Measurements from ENCODE around the gene ZNF211. TPM values are rescaled to one million over a fixed set of nuclear protein-coding genes. Genes with fewer than 3 reads are reported as not detected.

The ZNF211 gene
- total RNA-seq, 1 experiment from 2014 or later = 12.9 TPM

- Histone ChIP-seq H4K91ac (ENCODE audit: insufficient read length, low read depth, low read length) (no peak overlapping the region), H3K9me3 (ENCODE audit: control insufficient read depth, low read depth, low read length) (peaks cover 33% of the 10 kb centered on the region), H3K14ac (ENCODE audit: insufficient read depth, low read length) (peak overlapping the region; percentile 93), H3K27me3 (ENCODE audit: insufficient read depth, low read length) (no peaks in the 10 kb centered on the region; the same call in 1 of the 2 replicates), H4K20me1 (ENCODE audit: control insufficient read depth, insufficient read depth, insufficient read length) (no peaks in the 10 kb centered on the region), H3K18ac (ENCODE audit: insufficient read length, low read depth, low read length) (peak overlapping the region; percentile 42), H2BK15ac (ENCODE audit: low read depth, low read length) (no peak overlapping the region), H3K79me1 (ENCODE audit: insufficient read depth, low read depth, low read length, poor library complexity, severe bottlenecking) (peaks cover 25% of the 10 kb centered on the region), H4K8ac (replicated peaks; ENCODE audit: insufficient read length, low read depth, low read length) (no peak overlapping the region), H2BK12ac (ENCODE audit: insufficient read length, low read depth, low read length) (no peak overlapping the region), H2AK5ac (ENCODE audit: insufficient read length, low read length) (no peak overlapping the region), H3K9ac (ENCODE audit: extremely low read depth, insufficient read length, low read length) (peak overlapping the region; percentile 89), H3K23me2 (ENCODE audit: insufficient read length, low read depth, low read length, poor library complexity, severe bottlenecking) (peaks cover 7% of the 10 kb centered on the region), H2BK5ac (ENCODE audit: insufficient read length, low read length) (no peak overlapping the region), H3K56ac (ENCODE audit: insufficient read length, low read depth, low read length) (no peak overlapping the region), H3K79me2 (ENCODE audit: insufficient read depth, low read length) (peaks cover 48% of the 10 kb centered on the region; the same call in 1 of the 2 replicates), H3K27ac (ENCODE audit: insufficient read length, low read depth, low read length) (no peak overlapping the region), H2BK20ac (ENCODE audit: low read depth, low read length, poor library complexity, severe bottlenecking) (no peak overlapping the region), H2AFZ (ENCODE audit: low read length) (no peak overlapping the region), H3K23ac (ENCODE audit: insufficient read length, low read depth, low read length) (no peak overlapping the region), H3T11ph (ENCODE audit: low read length) (no peak overlapping the region), H2BK120ac (ENCODE audit: low read depth, low read length, poor library complexity, severe bottlenecking) (no peak overlapping the region), H3K4me1 (ENCODE audit: insufficient read depth, low read length) (no peaks in the 10 kb centered on the region), H4K5ac (ENCODE audit: insufficient read length, low read depth, low read length) (no peak overlapping the region), H3K4ac (ENCODE audit: low read depth, low read length) (no peak overlapping the region), H3K4me2 (ENCODE audit: insufficient read depth, insufficient read length, low read length) (peak overlapping the region; percentile 94)
- Mint-ChIP-seq H3K36me3 (ENCODE audit: insufficient read depth in 1 of 3, low read depth in 3 of 3) (peaks cover 53 to 60% (median 56%) of the 10 kb centered on the region in 3 experiments), H3K27me3 (ENCODE audit: low read depth) (peaks cover 33% of the 10 kb centered on the region), H3K4me3 (peak overlapping the region; percentile 98), H3K9me3 (peaks cover 51 to 60% of the 10 kb centered on the region in 2 experiments), H3K4me1 (peaks cover 14 to 16% of the 10 kb centered on the region in 2 experiments), H3K27ac (peak overlapping the region; percentile 41 to 97 (median 97); a peak in 5 of 7 replicates)
- TF ChIP-seq CTCF (conservative IDR thresholded peaks at IDR 0.05) = no peak
- DNase-seq = no peak
- WGBS (ENCODE audit: extremely low coverage, insufficient read length, low lambda C conversion rate) = no CpG with 5 or more reads among the region's 19 CpGs
Measured at GRCh38 chr19:57682226-57682766, 49.3 kb downstream of the ZNF211 start.
